Stimulated activated CD8-positive, alpha-beta memory T cell treated with anti-CD3 and anti-CD28 coated beads, Interleukin-7, amount 100 ng/mL, for 48 hours (primary cell): ENCODE data around the gene SEC31A.
A peak's percentile ranks its signal among the peaks of the same experiment; 100 is the strongest.
"Not testable (repeated sequence)": the region's sequence is repeated elsewhere in the genome, so short reads cannot be mapped to it uniquely, and the experiment has no call there.

Source experiments
- DNase-seq, 2 donors: peaks; one replicate each; pipeline ENCODE4 v3.0.0-alpha.2; 2020; ENCODE audit warnings: low read depth in 1 of 2; ENCODE audit errors: extremely low read depth in 1 of 2

SEC31A gene

DNA sequence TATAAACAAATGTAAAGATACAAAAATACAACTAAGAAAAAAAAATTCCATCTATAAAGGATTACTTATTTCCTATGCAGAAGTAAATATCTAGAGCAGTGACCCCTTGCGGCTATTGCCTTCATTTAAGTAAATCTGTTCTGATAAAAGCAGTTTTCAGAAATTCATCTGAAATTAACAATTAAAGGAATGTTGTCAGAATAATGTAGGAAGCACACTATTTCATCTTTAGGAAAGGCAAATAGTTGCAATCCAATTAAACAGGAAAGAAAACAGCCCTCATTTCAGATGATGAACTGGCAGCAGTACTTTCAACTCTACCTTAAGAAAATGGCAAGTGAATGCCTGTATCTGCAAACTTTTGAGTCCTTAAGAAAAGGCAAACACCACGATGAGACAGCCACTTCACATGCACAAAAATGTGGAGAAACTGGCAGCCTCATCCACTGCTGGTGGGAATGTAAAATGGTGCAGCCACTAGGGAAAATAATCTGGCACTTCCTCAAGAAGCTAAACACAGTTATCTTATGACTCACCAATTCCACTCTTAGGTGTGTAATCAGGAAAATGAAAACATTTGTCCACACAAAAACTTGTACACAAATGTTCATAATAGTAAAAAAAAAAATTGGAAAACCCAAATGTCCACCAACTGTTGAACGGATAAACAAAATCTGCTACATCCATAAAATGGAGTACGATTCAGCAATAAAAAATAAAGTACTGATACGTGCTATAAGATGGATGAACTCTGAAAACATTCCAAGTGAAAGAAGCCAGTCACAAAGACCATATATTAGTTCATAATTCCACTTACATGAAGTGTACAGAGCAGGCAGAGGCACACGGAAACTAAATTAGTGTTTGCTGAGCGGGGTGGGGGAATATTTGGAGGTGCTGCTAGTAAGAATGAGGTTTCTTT is 7.6 kb upstream of the SEC31A start:
- no peak for DNase-seq

DNA sequence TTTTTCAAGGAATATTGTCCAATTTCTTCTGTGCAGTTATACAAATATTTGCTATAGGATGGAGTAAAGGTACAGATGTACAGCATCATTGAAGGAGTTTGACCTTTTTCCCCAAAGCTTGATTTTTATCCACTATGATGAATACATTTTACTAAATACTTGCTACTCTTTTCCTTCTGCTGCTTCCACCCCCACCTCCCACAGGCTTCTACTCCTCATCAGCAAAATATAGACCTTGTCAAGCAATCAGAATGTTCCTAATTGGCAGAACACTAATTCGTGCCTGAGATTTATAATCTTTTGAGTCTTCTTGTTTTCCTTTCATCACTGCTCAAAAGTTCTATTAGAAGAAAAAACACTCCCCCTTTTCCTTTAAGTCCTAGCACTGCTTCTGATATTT is 5.8 kb upstream of the SEC31A start:
- DNase-seq: no peak

DNA sequence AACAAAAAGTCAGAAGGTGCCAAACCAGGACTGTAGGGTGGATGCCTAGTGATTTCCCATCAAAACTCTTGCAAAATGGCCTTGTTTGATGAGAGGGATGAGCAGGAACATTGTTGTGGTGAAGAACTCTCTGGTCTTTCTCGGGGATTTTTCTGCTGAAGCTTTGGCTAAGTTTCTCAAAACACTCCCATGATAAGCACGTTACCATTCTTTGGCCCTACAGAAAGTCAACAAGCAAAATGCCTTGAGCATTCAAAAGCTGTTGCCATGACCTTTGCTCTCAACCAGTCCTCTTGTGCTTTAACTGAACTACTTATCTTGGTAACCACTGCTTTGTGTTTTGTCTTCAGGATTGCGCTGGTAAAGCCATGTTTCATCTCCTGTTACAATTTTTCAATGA is 3.0 kb upstream of the SEC31A start:
- DNase-seq: no peak

DNA sequence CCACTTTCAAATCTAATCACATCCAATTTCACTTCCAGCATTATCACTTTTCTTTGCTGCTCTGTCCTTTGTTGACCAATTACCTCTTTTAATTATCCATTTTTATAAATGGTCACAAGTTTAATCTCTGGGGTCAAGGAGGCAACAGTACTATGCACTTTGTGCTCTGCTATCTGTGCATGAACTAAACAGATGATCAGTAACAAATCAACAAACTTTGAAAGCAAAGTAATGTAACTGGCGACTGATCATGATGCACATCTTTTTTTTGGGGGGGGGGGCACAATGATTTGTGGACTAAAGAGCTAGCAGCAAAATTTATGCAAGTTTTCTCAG is 1.5 kb upstream of the SEC31A start:
- no peak for DNase-seq

DNA sequence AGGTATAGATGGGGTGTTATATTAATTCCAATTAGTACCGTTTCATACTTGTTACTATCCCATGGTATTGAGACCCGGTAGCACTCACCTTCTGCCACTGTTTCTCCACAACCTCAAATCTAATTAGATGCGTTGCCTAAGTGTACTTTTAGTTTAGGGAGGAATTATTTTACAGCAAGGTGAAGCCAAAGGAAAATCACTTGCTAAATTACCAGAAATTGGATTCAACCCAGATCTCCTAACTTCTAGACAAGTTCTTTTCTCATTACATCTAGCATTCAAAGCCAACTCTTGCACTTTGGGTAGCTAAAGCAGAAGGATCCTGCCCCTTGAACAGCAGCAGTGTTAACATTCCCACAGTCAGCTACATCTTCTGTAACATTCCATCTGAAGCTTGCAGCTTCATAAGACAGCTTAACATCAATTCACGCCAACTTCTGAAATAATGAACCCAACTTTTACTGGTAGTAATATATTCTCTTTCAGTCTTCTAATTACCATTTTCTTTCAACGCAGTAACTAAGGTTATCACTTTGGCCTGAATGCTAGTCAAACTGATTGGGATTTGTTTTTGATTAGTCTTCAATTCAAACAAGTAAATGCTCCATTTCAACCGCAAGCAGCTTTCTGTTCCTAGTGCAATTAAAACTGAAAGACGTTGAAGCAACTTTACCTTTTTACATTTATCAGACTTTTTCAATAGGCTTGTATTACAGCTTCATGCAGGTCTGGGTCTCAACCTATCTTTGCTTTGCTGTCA is 934 bp upstream of the SEC31A start:
- no peak for DNase-seq

DNA sequence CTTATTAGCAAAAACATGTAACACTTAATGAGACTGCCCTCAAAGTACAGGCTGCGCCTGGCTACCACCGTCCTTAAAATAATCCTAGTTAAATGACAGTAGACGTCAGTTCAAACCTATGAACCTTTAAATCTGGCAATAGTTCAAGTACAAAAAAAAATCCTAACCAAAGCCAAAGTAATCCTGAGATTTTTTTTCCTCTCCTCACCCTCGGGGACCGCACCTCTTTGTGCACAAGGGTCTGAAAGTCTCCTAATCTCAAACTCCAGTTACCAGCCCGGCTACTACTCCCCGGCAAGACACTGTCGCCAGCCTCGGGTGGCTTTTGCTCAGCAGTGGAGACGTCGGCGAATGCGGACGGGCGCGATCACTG is 439 bp downstream of the SEC31A start:
- DNase-seq: no peak

DNA sequence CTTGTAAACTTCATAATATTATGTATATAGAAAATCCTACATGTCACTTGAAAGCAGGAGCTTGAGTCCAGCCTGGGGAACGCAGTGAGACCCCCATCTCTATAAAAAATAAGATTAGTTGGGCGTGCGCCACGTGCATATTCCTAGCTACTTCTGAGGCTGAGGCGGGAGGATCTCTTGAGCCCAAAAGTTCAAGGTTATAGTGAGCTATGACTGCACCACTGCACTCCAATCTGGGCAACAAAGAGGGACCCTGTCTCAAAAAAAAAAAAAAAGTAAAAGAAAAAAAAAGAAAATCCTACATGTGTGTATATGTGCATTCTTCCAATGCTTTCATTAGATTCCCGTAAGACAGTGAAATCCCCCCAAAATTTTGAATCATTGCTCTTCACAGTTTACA is 1.7 kb downstream of the SEC31A start:
- no peak for DNase-seq

DNA sequence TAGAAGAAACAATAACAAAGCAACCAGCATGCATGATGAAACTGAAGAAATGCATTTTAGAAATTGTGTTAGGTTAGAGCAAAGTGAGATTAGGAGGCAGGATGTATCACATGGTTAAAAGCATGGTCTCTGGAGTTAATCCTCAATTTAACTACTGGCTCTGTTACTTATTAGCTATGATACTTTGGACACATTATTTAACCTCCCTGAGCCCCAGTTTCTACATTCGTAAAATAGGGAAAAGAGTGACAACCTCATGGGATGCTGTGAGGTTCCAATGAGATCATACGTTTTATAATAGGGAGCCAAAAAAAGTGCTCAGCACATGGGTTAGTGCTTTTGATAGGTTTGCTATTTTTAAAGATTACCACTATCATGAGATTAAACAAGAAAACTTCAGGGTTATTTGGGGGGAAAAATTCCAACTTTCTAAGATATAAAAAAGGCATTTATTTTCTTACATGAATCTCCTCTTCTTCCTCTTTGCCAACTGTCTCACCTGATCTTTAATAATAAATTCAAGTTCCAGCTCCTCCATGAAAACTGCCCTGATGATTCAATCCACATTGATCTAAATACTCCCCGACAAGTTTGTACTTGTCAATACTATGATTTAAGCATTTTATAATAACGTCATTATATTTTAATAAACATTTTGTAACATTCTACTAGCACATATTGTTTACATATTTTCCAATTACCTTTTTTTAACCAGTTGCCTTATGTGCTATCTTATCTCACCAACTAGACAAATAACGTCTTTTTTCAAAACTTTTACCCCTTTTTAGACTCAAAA is 4.6 kb downstream of the SEC31A start:
- no peak for DNase-seq

DNA sequence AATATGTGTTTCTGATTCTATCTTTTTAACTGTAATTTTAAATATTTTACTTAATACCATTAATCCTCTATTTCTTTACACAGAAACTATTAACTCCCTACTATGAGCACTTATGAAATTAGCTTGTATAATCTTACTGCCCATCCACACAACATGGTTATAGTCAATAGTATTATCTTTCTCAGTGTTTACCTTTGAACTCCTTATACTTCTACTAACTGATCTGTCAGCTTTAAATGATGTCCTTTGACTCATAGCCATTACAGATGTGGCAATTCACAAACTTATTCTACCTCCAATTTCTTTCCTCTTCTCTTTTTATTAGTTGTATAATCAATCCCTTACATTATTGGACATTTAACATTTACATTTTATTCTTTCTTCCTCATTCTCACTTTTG is 5.5 kb downstream of the SEC31A start:
- no peak for DNase-seq

DNA sequence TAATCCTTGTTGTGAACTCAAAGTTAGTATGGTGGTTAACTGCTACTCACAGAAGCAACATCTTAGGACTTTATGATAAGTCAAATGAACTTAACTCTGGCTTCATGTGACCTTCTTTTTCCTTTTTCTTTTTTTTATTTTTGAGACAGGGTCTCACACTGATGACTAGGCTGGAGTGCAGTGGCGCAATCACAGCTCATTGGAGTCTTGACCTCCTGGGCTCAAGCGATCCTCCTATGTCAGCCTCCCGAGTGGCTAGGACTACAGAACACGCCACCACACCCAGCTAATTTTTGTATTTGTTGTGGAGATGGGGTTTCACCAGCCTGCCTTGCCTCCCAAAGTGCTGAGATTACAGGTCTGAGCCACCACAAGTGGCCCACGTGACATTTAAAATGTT is 22.4 kb downstream of the SEC31A start:
- DNase-seq: no peak

DNA sequence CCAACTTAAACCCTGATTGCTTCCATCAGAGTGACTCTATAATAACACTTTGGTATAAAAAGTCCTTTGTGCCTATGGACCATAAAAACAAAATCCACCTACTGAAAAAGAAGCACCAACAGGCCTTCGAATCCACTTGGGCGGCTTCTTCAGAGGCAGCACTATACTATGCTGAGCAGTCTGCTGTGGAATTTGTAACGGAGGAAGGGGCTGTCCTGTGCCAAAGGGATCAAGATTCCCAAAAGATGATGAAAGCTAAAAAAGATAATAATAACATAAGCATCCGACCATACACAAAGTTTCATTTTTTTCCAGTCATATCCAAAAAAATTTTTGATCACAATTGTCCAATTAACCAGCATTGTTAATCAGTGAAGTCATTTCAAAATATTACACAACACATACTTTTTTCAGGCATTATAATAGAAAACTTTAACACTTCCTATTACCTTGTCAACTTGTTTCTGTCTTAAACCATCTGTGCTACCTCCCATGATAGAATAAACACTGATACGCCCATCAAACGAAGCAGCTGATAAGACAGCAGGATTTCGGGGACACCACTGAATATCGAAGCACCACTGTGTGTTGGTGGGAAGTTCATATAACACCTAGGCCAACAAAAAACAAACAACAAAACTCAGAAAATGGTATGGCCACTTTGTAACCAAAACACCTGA is 24.1 kb downstream of the SEC31A start:
- DNase-seq: no peak

DNA sequence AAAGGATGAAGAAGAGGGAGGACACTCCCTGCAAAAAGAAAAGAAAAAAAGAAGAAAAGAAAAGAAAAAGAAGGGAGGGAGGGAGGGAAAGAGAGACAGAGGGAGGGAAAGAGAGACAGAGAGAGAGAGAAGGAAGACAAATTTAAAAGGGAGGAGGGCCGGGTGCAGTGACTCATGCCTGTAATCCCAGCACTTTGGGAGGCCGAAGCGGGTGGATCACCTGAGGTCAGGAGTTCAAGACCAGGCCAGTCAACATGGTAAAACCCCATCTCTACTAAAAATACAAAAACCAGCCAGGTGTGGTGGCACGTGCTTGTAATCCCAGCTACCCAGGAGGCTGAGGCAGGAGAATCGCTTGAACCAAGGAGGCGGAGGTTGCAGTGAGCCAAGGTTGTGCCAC is 24.9 kb downstream of the SEC31A start:
- not testable (repeated sequence) for DNase-seq

DNA sequence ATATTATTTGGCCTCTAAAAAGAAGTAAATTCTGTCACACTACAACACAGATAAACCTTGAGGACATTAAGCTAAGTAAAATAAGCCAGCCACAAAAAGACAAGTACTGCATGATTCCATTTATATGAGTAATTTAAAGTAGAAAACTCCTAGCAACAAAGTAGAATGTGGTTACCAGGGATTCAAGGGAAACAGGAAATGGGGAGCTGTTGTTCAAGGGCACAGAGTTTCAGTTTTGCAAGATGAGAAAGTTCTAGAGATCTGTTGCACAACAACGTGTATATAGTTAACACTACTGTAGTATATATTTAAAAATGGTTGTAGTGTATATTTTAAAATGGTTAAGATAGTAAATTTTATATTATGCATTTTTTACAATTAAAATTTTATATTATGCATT is 25.4 kb downstream of the SEC31A start:
- DNase-seq: no peak

DNA sequence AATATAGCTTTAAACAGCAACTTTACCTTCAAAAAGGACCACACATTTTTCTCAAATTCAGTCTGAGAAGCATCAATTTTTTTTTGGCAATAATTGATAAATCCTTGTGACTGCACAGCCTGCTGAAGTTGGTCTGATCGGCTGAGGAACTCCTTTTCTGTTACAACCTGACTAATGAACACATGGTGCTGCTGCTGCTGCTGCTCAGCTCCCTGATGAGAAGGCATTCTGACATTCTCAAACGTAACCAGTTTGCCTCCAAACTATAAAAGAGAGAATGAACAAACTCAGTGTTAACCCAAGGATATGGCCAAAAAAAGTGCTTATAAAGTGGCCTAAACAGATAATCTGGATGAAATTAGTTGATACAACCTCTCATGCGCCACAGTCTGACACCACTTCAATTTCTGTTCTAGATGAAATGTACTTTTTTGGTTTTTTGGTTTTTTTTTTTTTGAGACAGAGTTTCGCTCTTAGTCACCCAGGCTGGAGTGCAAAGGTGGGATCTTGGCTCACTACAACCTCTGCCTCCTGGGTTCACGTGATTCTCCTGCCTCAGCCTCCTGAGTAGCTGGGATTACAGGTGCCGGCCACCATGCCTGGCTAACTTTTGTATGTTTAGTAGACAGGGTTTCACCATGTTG is 26.5 kb downstream of the SEC31A start:
- DNase-seq: peak in 1 of 2 donors; percentile 3

DNA sequence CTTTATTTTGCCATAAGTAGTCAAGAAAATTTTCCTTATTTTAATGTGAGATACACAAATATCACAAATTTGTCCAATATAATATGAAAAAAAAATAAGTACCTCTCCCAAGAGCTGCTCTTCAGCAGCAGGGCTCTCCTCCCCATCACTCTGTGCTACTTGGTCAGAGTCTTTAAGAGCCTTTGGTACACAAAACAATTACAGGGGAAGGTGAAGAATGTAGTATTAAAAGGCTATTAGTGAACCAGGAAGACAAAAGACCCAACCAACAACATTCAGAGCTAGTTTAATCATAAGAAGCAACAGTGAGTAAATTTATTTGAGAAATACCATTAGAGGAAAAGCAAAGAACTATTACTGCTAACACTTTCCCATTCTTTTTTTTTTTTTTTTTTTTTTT is 29.4 kb downstream of the SEC31A start:
- DNase-seq: no peak

DNA sequence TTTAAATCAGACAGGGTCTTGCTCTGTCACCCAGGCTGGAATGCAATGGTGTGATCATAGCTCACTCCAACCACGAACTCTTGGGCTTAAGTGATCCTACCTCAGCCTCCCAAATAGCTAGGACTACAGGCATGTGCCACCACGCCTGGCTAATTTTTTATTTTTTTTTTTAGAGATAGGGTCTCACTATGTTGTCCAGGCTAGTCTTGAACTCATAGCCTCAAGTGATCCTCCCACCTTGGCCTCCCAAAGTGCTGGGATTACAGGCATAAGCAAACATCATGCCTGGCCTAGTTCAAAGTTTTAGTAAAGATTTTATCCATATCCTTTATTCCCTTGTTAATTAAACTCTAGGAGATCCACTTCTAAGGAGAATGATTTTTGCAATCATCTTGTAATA is 30.5 kb downstream of the SEC31A start:
- DNase-seq: not testable (repeated sequence)

DNA sequence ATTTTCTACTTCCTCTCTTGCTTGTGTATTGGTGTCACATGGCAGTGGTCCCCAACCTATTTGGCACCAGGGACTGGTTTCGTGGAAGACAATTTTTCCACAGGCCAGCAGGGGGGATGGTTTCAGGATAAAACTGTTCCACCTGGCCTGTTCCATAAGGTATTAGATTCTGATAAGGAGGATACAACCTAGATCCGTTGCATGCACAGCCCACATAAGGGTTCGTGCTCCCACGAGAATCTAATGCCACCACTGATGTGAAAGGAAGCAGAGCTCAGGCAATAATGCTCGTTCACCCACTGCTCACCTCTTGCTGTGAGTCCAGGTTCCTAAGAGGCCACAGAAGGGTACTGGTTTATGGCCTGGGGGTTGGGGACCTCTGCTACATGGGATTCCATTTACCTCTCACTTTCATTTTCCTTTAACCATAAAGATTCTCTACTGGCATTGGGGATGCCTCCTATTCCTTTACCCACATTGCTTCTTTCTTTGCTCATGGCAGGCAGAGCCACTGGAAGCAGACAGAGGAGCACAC is 38.1 kb downstream of the SEC31A start:
- no peak for DNase-seq

DNA sequence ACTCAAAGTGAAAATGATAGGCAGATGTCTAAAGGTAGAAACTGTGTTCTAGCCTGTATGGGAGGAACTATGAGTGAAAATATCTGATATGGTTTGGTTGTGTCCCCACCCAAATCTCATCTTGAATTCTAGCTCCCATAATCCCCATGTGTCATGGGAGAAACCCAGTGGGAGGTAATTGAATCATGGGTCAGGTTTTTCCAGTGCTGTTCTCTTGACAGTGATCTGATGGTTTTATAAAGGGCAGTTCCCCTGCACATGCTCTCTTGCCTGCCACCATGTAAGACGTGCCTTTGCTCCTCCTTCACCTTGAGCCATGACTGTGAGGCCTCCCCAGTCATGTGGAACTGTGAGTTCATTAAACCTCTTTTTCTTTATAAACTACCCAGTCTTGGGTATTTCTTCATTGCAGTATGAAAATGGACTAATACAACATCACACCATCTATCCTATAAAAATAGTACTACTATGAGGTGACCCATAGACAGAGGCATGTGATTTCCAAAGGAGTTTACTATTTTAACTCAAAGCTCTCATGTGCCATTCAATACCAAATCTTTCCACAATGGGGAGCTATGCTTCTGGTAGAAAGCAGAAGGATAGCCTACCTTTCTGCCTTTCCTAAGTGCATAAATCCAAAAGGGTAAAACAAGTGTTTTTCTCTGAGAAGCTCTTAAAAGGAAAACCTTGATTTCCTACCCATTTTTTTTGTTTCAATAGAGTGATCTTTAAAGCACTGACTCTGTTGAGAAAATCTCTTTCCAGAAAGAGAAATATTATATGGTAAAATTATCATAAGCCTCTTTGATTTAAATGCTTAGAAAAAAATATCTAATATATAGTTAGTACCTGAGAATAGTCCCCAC is 38.8 kb downstream of the SEC31A start:
- DNase-seq: no peak

DNA sequence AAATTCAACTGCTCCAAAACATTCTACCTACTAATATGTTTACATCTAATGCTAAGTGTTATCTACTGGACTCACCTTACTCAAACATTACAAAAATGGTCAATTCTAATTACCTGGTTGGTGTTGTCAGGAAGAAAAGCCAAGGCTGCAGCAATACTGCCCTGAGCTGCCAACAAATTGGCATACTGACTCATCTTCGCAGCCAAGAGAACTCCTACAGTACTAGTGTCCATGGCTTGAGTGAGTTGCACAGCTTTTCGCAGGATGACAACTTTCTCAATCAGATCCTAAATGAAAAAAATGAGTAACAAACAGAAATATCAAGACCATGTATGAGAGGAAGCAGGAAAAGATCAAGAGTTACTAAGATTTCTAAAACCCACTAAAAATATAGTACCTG is 39.6 kb downstream of the SEC31A start:
- no peak for DNase-seq
